Fibroblast of lung (primary cell): ENCODE data around the gene DDX3Y. TPM values are rescaled to one million over a fixed set of nuclear protein-coding genes. Genes with fewer than 3 reads are reported as not detected.

Source experiments
- DNase-seq, 2 donors: peaks; one replicate each; pipeline versions ENCODE4 v3.0.0 to v3.0.0-alpha.2; 2010; ENCODE audit warnings: low read depth in 2 of 2
- H2AFZ ChIP-seq: 2 replicates; pipeline ENCODE4 v1.5.1; 2012; ENCODE audit warnings: low read length, control low read depth, inconsistent platforms
- H3K27ac ChIP-seq: 2 replicates; pipeline ENCODE4 v1.5.1; 2011; ENCODE audit warnings: low read length, control low read depth; ENCODE audit not compliant: insufficient read depth
- H3K27me3 ChIP-seq: 2 replicates; pipeline ENCODE4 v1.5.1; 2011; ENCODE audit warnings: mild to moderate bottlenecking, low read length; ENCODE audit not compliant: control insufficient read depth, insufficient read depth
- H3K36me3 ChIP-seq: 2 replicates; pipeline ENCODE4 v1.5.1; 2011; ENCODE audit warnings: low read length; ENCODE audit not compliant: control insufficient read depth, insufficient read depth
- H3K4me1 ChIP-seq: 2 replicates; pipeline ENCODE4 v1.5.1; 2011; ENCODE audit warnings: low read length; ENCODE audit not compliant: control insufficient read depth, insufficient read depth; ENCODE audit errors: extremely low read depth
- H3K4me2 ChIP-seq: 2 replicates; pipeline ENCODE4 v1.5.1; 2011; ENCODE audit warnings: low read length, control low read depth; ENCODE audit not compliant: insufficient read depth; ENCODE audit errors: extremely low read depth
- H3K4me3 ChIP-seq, 4 experiments: fragments of 200-600 bp in 1 of 4; sonication (generic) in 1 of 4; replicated peaks in 1 of 4; 2 replicates each; pipeline ENCODE4 v1.5.1; 2011 to 2016; ENCODE audit warnings: low read length in 4 of 4, low read depth in 3 of 4, mild to moderate bottlenecking in 3 of 4, control low read depth in 2 of 4, inconsistent platforms in 1 of 4, mixed read lengths in 1 of 4; ENCODE audit not compliant: insufficient read depth in 1 of 4; ENCODE audit errors: control extremely low read depth in 1 of 4
- H3K79me2 ChIP-seq: 2 replicates; pipeline ENCODE4 v1.5.1; 2012; ENCODE audit warnings: mild to moderate bottlenecking, low read length, inconsistent platforms; ENCODE audit not compliant: control insufficient read depth, insufficient read depth
- H3K9ac ChIP-seq: 2 replicates; pipeline ENCODE4 v1.5.1; 2011; ENCODE audit warnings: mild to moderate bottlenecking, low read length, control low read depth; ENCODE audit not compliant: insufficient read depth
- H3K9me3 ChIP-seq: 2 replicates; pipeline ENCODE4 v1.5.1; 2012; ENCODE audit warnings: low read depth, low read length; ENCODE audit not compliant: control insufficient read depth, insufficient read depth
- H4K20me1 ChIP-seq: 2 replicates; pipeline ENCODE4 v1.5.1; 2011; ENCODE audit warnings: low read length; ENCODE audit not compliant: control insufficient read depth, insufficient read depth; ENCODE audit errors: extremely low read depth
- CTCF ChIP-seq, 2 donors: IDR thresholded peaks in 1 of 2; conservative IDR thresholded peaks in 1 of 2; 1 replicate in 1 of 2; 2 replicates in 1 of 2; pipeline ENCODE4 v1.5.1; 2011 to 2012; ENCODE audit warnings: low read length in 2 of 2, control low read depth in 1 of 2, inconsistent platforms in 1 of 2, low read depth in 1 of 2, mild to moderate bottlenecking in 1 of 2
- EZH2 ChIP-seq: IDR thresholded peaks from 2 replicates; pipeline ENCODE4 v1.5.1; 2012; ENCODE audit warnings: low read length, control low read depth, mild to moderate bottlenecking; ENCODE audit errors: missing control alignments
- polyA plus RNA-seq, 2 donors: library from polyadenylated mRNA; depleted of rRNA in 1 of 2; stranded (reverse) in 1 of 2; unstranded in 1 of 2; fragments of >200 nt; gene quantifications; 2 replicates each; pipeline ENCODE4 v1.2.1, GENCODE V29; 2011 to 2012; ENCODE audit warnings: missing spikeins in 1 of 2
- total RNA-seq: library from RNA; depleted of rRNA; stranded (reverse); fragments of >200 nt; gene quantifications from 2 replicates; pipeline ENCODE4 v1.2.1, GENCODE V29; 2014

The DDX3Y gene
- total and polyA plus RNA-seq, 2 donors (not counting 1 experiment from before 2014, with no cell fraction given): 28.5 TPM; not detected in 1

- Histone ChIP-seq H3K9ac (no peak overlapping the region), H3K4me2 (no peak overlapping the region), H4K20me1 (no peaks in the 10 kb centered on the region), H3K79me2 (no peaks in the 10 kb centered on the region), H3K4me1 (no peaks in the 10 kb centered on the region), H3K9me3 (no peaks in the 10 kb centered on the region), H2AFZ (no peak overlapping the region), H3K27ac (no peak overlapping the region), H3K4me3 (no peak overlapping the region), H3K27me3 (no peaks in the 10 kb centered on the region), H3K36me3 (no peaks in the 10 kb centered on the region)
- TF ChIP-seq CTCF (conservative IDR thresholded peaks at IDR 0.05 in 1 of 2, IDR thresholded peaks at IDR 0.05 in 1 of 2; ENCODE audit: low read depth in 1 of 2, low read length in 2 of 2): no peak
- TF ChIP-seq EZH2: no peak
- DNase-seq: no peak
Observed at GRCh38 chrY:12896973-12897372, 7.7 kb upstream of the DDX3Y start.

- H3K9ac ChIP-seq: no peak overlapping the region
Observed at GRCh38 chrY:12898604-12899003, 6.1 kb upstream of the DDX3Y start.

GRCh38 chrY:12905517-12905872 lies 827 bp downstream of the DDX3Y start:
- Histone ChIP-seq H3K27me3 (no peaks in the 10 kb centered on the region), H3K4me2 (no peak overlapping the region), H3K9ac (peak overlapping the region; percentile 81), H3K36me3 (no peaks in the 10 kb centered on the region), H3K27ac (peak overlapping the region; percentile 86), H3K4me3 (peak overlapping the region; percentile 18 to 99 (median 64)), H4K20me1 (no peaks in the 10 kb centered on the region), H3K9me3 (no peaks in the 10 kb centered on the region), H3K79me2 (peaks cover 38% of the 10 kb centered on the region), H2AFZ (no peak overlapping the region), H3K4me1 (no peaks in the 10 kb centered on the region)
- no peak for TF ChIP-seq CTCF (conservative IDR thresholded peaks at IDR 0.05 in 1 of 2, IDR thresholded peaks at IDR 0.05 in 1 of 2; ENCODE audit: low read depth in 1 of 2, low read length in 2 of 2)
- no peak for TF ChIP-seq EZH2
- peak in 1 of 2 donors; percentile 72 for DNase-seq

More at GRCh38 chrY:12898604-12899003, 6.1 kb upstream of the DDX3Y start:
- TF ChIP-seq EZH2 (no peak), CTCF (conservative IDR thresholded peaks at IDR 0.05 in 1 of 2, IDR thresholded peaks at IDR 0.05 in 1 of 2; ENCODE audit: low read depth in 1 of 2, low read length in 2 of 2) (no peak)
- no peak for DNase-seq
- Histone ChIP-seq H2AFZ (no peak overlapping the region), H3K79me2 (no peaks in the 10 kb centered on the region), H3K4me1 (no peaks in the 10 kb centered on the region), H3K27ac (no peak overlapping the region), H3K9me3 (no peaks in the 10 kb centered on the region), H3K36me3 (no peaks in the 10 kb centered on the region), H3K4me2 (no peak overlapping the region), H3K4me3 (no peak overlapping the region), H4K20me1 (no peaks in the 10 kb centered on the region), H3K27me3 (no peaks in the 10 kb centered on the region)
